ENCODE data around the gene TDRD9. TPM values are rescaled to one million over a fixed set of nuclear protein-coding genes. Genes with fewer than 3 reads are reported as not detected.
"Not testable (repeated sequence)": the region's sequence is repeated elsewhere in the genome, so short reads cannot be mapped to it uniquely, and the experiment has no call there.

Gene TDRD9
- total RNA-seq, 2 donors from 2014 or later = 12.0 TPM; not detected in 1

GRCh38 chr14:103974575-103974974 is 46.3 kb downstream of the TDRD9 start:
- ATAC-seq (ENCODE audit: insufficient number of reproducible peaks, low FRiP score, low read depth) (no peak), DNase-seq (ENCODE audit: low spot score) (no peak)
- Histone ChIP-seq H3K27me3 (replicated peaks; ENCODE audit: insufficient read depth) (no peaks in the 10 kb centered on the region), H3K9me3 (no peaks in the 10 kb centered on the region), H3K4me3 (no peak overlapping the region), H3K27ac (no peak overlapping the region), H3K36me3 (no peaks in the 10 kb centered on the region), H3K4me1 (ENCODE audit: control insufficient read depth in 1 of 2, low read depth in 2 of 2) (no peaks in the 10 kb centered on the region)
- TF ChIP-seq CTCF (IDR thresholded peaks at IDR 0.05) = no peak

- peak; percentile 59 for TF ChIP-seq CTCF (IDR thresholded peaks at IDR 0.05)
- H3K9me3 ChIP-seq; H3K4me1 ChIP-seq (ENCODE audit: control insufficient read depth in 1 of 2, low read depth in 2 of 2); H3K4me3 ChIP-seq; H3K27ac ChIP-seq; ATAC-seq (ENCODE audit: insufficient number of reproducible peaks, low FRiP score, low read depth); H3K27me3 ChIP-seq (replicated peaks; ENCODE audit: insufficient read depth); H3K36me3 ChIP-seq; DNase-seq (ENCODE audit: low spot score): not testable (repeated sequence)
Observed at GRCh38 chr14:103980623-103981238, 52.5 kb downstream of the TDRD9 start.

- no peaks in the 10 kb centered on the region for H3K36me3 ChIP-seq
- TF ChIP-seq CTCF (IDR thresholded peaks at IDR 0.05) = no peak
- H3K9me3 ChIP-seq = no peaks in the 10 kb centered on the region
- no peak overlapping the region for H3K27ac ChIP-seq
- H3K4me1 ChIP-seq (ENCODE audit: control insufficient read depth in 1 of 2, low read depth in 2 of 2) = no peaks in the 10 kb centered on the region
- no peak for ATAC-seq (ENCODE audit: insufficient number of reproducible peaks, low FRiP score, low read depth)
- DNase-seq (ENCODE audit: low spot score) = no peak
- H3K27me3 ChIP-seq (replicated peaks; ENCODE audit: insufficient read depth) = no peaks in the 10 kb centered on the region
- H3K4me3 ChIP-seq = no peak overlapping the region
Observed at GRCh38 chr14:103984196-103984595, 55.9 kb downstream of the TDRD9 start.

- ATAC-seq (ENCODE audit: insufficient number of reproducible peaks, low FRiP score, low read depth) = no peak
- TF ChIP-seq CTCF (IDR thresholded peaks at IDR 0.05) = no peak
- no peaks in the 10 kb centered on the region for H3K36me3 ChIP-seq
- no peak for DNase-seq (ENCODE audit: low spot score)
- H3K4me1 ChIP-seq (ENCODE audit: control insufficient read depth in 1 of 2, low read depth in 2 of 2) = no peaks in the 10 kb centered on the region
- H3K27me3 ChIP-seq (replicated peaks; ENCODE audit: insufficient read depth) = no peaks in the 10 kb centered on the region
- no peaks in the 10 kb centered on the region for H3K9me3 ChIP-seq
- no peak overlapping the region for H3K4me3 ChIP-seq
- no peak overlapping the region for H3K27ac ChIP-seq
Observed at GRCh38 chr14:103989034-103989433, 60.8 kb downstream of the TDRD9 start.

GRCh38 chr14:103989964-103990363 is 61.7 kb downstream of the TDRD9 start:
- TF ChIP-seq CTCF (IDR thresholded peaks at IDR 0.05) = no peak
- ATAC-seq (ENCODE audit: insufficient number of reproducible peaks, low FRiP score, low read depth) (no peak), DNase-seq (ENCODE audit: low spot score) (no peak)
- Histone ChIP-seq H3K36me3 (no peaks in the 10 kb centered on the region), H3K27me3 (replicated peaks; ENCODE audit: insufficient read depth) (no peaks in the 10 kb centered on the region), H3K4me3 (no peak overlapping the region), H3K9me3 (no peaks in the 10 kb centered on the region), H3K4me1 (ENCODE audit: control insufficient read depth in 1 of 2, low read depth in 2 of 2) (no peaks in the 10 kb centered on the region), H3K27ac (no peak overlapping the region)
